SK-N-SH treated with all-trans-retinoic acid at 6 μM for 48 hours (cell line): ENCODE measurements around the gene ORC1.

Experiments used
- ATAC-seq: fragments of 200-7000 bp; cut with Tn5 transposase; 3 replicates; pipeline ENCODE4 v1.9.1; 2020; ENCODE audit warnings: mild to moderate bottlenecking, moderate library complexity
- CREB5 ChIP-seq: fragments of 250-450 bp; sonication (Bioruptor Pico); IDR thresholded peaks from 2 replicates; pipeline ENCODE4 v1.5.1; 2020; ENCODE audit warnings: low read depth, mild to moderate bottlenecking, moderate library complexity
- CSDC2 ChIP-seq: fragments of 250-450 bp; sonication (Bioruptor Pico); IDR thresholded peaks from 2 replicates; pipeline ENCODE4 v1.5.0; 2020; ENCODE audit warnings: mild to moderate bottlenecking, moderate library complexity
- POU6F1 ChIP-seq: fragments of 250-450 bp; sonication (Bioruptor Pico); IDR thresholded peaks from 2 replicates; pipeline ENCODE4 v1.8.0; 2021; ENCODE audit warnings: low read depth, mild to moderate bottlenecking, moderate library complexity, borderline replicate concordance
- RARB ChIP-seq: fragments of 250-450 bp; sonication (Bioruptor Pico); IDR thresholded peaks from 2 replicates; pipeline ENCODE4 v1.8.0; 2021; ENCODE audit warnings: mild to moderate bottlenecking, moderate library complexity
- ZNF8 ChIP-seq: fragments of 450-650 bp; formaldehyde crosslinking; IDR thresholded peaks from 2 replicates; pipeline ENCODE4 v1.5.0; 2020; ENCODE audit warnings: mild to moderate bottlenecking, moderate library complexity

ORC1 gene

GRCh38 chr1:52323731-52324130 lies 80.5 kb downstream of the ORC1 start:
- ATAC-seq: no peak
- TF ChIP-seq ZNF8 (CRISPR knock-in tag) (no peak), CSDC2 (no peak), CREB5 (no peak), POU6F1 (CRISPR knock-in tag) (no peak), RARB (no peak)
